NCI-H82 treated with DMSO at 0.1 percent for 48 hours (cell line): ENCODE data around the gene CACNA2D4.

ENCODE experiments used
- DNase-seq: peaks from one replicate; lab custom pipeline; 2025; ENCODE audit not compliant: unreplicated experiment; lab: John Stamatoyannopoulos, UW

Gene CACNA2D4

DNA sequence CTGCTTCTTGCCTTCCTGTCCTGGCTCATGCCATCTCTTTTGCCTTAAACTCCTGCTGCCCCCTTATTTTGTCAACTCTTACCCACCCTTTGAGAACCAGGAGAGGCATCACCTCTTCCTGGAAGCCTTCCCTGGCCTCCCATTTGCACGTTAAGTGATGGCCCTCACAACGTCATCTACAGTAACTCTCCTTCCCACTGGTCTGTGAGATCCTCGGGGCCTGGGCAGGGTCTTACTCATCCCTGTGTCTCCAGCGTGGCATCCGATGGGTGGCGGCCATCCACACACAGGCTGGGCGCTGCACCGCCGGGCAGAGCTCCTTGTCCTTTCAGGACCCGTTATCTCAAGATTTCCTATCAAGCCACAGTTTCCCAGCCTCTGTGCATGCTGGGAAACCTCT lies 16.8 kb upstream of the CACNA2D4 start:
- no peak for DNase-seq

DNA sequence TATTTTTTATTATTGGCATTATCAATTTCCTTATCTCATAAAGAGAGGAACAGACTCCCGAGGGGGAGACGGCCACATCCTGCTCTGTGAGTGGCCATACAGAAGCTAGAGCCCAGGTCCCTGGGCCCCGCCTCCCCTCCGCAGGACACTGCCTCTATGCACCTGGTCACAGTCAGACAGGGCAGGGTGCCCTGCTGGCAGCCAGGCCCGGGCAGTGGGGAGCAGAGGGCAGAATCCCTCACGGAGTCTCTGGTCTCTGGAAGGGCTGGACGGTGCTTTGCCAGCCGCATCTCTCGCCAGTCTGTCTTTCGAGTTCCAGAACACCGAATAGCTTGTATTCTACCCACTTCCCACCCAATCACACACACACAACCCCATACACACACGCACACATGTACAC lies 16.4 kb upstream of the CACNA2D4 start:
- no peak for DNase-seq

DNA sequence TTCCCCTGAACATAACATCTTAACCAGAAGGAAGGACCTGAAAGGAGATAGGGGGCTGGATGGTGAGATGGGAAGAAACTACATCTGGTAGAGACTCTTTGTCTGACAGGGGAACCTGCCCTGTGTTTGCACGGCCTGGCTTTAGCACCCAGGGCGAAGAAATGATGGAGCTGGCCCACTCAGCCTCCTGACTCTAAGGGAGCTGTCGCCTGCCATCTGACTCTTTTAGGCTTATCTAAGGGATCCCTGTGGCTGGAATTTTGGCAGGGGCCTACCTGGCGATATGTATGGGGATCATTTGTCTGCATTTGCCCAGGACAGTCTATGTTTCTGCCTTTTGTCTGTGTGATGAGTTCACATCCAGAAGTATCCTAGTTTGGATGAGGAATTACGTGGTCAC lies 15.6 kb upstream of the CACNA2D4 start:
- no peak for DNase-seq

DNA sequence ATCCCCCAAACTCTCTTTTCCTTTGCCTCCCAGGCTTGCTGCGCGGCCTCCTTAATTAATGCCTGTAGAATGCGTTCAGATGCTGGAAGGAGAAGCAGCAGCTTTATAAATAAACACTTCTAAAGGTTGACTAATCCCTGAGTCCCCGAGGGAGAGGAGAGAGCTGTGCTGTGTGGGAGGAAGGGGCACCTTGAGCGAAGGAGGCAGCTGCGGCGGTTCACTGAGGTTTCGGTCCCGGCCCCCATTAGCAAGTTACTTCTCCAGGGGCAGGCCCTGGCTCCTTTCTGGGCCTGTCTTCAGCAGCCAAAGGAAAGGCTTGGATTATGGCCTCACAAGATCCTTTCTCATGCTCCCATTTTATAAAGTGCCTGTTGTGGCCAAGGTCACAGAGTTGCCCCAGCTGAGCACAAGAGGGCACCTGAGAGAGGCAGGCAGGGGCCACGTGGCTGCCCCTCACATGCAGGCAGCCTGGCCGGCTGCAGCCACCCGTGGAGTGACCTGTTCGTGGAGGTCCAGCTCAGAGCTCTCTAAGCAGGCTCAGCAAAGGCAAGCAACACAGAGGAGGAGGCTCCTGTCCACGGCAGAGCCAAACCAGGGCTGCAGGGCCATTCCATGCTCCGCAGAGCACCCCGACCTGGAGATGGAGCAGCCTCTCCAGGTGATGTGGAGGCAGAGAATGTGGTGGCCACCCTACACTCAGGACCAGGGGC lies 15.0 kb upstream of the CACNA2D4 start:
- peak; percentile 53 for DNase-seq

DNA sequence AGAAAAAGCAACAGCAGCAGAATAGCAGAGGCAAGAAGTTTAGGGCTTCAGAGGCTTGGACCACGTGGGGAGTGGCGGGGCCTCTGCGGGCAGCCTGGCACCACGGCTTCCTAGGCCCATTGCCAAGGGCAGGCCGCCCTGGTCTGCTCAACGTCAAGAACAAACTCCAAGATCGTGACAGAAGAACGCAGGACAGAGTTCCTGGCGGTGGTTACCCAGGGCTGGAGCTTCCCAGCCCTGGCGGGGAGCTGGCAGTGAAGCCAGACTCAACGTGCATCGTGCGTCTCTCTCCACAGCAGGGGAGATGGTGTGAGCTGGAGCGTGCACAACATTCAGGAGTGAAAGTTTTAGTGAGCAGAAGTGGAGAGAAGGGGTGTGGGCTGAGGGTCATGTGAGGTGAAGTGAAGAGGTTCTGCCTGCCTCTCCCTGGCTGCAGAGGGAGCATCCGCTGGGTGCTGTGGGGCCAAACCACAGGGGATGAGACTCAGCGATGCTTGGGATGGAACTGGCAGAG lies 13.9 kb upstream of the CACNA2D4 start:
- DNase-seq = no peak

DNA sequence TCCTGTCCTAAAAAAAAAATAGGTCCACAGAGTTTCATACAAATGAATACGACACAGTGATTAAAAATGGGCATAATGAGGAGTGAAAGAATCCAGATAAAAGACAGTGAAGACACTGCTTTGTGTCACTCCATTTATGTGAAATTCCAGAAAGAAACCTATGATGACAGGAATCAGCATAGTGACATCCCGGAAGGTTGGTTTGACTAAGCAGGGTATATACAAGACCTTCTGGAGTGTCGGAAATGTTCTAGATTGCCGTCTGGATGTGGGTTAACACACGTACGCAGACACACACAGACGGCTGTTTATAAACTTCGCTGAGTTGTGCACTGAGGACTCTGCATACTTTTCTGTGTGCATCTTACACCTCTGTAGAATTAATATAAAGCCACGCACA lies 13.2 kb upstream of the CACNA2D4 start:
- no peak for DNase-seq

DNA sequence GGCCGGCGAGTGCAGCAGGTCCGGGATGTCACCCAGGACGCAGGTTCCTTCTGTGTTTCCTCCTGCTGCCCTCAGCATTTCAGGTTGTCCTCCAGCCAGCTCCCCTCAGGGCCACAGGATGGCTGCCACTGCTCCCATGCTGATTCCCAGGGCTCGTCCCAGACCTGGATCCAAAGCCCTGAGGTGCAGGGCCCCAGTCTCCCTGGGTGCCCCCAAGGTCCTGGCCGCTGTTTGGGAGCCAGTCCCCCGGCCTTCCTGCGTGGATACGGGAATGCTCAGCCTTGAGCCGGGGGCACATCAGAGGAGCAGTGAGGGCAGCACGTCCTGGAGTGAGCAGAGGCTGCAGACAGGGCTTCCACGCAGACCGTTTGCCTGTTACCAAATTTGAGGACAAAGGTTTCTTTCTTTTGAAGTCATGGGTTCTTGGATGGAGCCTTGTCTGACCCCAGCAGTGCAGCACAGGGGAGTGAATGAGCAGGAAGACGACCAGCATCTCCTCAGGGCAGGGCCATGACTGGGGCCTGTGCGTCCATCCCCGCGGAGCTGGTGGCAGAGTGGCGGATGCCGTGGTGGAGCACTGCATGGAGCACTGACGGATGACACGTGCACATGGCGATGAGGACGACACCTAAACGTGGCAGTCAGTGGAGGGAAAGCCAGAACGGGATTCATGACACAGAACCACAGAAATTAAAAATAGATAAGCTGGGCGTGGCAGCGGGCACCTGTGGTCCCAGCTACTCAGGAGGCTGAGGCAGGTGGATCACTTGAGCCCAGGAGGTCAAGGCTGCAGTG lies 12.5 kb upstream of the CACNA2D4 start:
- DNase-seq = no peak

DNA sequence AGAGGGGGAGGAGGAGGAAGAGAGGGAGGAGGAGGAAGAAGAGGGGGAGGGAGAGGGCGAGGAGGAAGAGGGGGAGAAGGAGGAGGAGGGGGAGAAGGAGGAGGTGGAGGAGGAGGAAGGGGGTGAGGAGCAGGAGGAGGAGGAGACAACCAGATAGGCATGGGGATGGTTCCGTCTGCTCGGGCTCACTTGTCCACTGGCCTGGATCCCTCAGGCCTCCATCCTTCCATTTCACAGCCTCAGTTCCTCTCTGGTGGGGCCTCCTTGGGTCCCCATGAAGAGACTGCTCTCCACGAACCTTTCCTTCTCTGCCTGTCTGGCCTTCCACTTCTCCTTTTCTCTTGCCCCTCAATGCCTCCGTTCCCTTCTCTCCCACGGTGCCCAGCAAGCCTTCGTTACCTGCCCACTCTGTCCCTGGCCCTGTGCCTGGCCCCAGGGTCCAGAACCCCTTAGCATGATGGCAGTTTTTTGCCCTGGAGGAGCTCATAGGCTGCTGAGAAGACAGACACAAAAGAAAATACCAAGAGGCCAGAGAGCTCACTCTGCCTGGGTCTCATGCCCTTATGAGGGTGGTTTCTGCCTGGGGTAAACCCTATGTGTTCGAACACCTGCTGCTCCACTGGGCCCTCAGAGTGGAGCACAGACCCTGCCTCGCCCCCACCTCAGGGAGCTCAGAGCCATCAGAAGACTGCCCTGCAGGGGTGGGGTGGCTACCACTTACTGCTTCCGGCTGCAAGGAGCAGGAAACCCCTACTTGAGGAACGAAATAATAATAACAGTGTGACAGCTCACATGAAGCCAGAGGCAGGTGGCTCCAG lies 11.7 kb upstream of the CACNA2D4 start:
- DNase-seq = no peak

DNA sequence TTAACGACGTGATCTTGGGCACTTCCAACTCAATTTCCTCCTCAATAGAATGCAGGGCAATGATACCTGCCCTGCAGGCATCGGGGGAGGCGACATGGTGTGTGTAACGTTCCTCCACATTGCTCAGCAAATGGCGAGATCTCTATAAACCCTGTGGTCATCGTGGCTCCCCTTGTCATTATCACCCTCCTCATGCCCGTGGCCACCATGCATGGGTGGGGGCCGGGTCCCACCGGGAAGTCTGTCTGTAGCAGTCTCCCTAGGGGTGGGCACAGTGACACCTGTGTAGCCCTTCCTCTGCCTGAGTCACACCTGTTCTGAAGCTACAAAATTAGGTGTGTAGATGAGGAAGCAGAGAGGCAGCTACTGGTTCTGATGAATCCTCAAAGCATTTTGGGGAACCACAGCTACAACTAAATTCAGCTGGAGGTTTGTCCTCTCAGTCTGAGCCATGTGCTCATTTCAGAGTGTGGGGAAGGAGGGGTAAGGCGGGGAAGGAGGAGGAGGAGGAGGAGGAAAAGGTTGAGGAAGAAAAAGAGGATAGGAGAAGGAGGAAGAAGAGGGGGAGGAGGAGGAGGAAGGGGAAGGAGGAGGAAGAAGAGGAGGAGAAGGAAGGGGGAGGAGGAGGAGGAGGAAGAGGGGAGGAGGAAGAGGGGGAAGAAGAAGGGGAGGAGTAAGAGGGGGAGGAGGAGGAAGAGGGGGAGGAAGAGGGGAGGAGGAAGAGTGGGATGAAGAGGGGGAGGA lies 11.0 kb upstream of the CACNA2D4 start:
- no peak for DNase-seq

DNA sequence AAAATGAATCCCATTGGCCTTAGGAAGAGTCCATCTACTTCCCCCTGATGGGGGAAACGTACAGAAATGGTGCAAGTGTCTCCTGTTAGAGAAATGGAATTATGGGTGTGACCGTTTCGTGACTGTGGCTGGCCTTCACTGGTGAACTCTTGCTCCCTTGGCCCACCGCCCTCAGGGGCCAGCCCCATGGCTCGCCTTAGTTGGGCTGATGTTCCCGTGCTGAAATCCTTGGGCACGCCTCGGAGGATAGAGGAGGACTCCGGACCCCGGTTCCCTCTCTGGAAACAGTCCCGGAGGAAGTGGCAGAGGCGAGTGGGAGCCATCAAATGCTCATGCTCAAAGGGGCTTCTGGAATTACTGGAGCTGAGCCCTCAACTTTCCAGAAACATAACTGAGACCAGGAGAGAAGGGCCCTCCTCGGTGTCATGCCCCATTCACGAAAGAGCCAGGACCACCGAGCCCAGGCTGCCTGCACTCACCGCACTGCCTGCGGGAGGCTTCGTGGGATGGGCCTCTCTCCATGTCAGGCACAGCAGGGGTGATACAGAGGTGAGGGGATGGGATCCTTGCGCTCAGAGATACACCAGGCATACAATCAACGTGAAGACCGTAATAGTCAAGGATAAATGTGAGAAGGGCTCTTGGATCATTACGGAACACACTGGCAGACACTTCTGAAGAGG lies 10.1 kb upstream of the CACNA2D4 start:
- DNase-seq = no peak

DNA sequence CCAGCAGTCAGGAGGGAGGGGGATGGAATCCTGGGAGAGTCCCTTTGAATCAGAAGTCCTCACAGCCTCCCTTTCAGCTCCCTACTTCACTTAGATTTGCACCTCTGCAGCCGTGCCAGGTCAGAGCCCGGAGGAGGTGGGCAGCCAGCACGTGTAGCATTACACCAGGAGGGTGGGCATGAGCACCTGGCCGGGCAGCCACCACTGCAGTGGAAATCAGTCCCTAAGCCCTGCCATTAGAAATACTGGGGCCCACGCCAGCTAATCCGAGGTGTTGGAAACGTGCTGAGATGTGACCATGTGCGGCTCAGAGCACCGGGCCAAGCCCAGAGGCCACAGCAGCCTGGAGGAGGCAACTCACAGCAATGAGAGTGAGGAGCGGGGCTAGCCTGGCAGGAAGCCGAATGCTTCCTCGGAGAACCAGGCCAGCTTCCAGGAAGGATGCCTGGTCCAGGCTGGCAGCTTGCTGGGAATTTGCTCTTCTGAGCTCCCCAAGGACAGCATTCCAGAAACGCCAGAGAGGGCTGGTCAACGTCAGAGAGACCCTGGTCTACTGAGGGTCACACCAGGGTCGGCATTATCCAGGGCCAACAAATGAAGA lies 9.4 kb upstream of the CACNA2D4 start:
- no peak for DNase-seq

DNA sequence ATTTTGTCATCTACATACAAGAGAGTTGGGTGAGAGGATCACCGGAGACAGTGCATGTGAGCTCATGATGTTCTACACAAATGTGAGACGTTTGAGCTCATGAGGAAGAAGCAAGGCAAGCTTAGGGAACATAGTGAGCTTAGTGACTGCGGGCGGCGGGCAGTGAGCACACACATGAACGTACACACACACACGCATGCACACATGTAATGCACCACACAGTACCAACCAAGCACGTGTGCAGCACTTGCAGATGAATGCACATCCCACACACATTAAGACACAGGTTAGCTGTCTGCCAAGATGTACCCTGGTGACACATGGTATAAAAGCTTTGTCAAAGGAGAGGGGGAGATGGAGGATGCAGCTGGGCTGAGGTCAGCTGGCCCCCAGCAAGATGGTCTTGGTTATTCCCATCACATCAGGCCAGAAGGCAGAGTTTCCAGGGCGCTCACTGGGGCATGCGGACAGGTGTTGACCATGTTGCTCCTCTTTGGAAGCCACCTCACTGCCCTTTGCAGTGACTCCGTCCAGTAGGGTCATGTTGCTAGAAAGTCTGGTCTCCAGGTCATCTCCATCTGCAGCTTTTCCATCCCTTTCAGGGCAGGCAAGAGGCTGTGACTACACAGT lies 8.7 kb upstream of the CACNA2D4 start:
- DNase-seq = no peak

DNA sequence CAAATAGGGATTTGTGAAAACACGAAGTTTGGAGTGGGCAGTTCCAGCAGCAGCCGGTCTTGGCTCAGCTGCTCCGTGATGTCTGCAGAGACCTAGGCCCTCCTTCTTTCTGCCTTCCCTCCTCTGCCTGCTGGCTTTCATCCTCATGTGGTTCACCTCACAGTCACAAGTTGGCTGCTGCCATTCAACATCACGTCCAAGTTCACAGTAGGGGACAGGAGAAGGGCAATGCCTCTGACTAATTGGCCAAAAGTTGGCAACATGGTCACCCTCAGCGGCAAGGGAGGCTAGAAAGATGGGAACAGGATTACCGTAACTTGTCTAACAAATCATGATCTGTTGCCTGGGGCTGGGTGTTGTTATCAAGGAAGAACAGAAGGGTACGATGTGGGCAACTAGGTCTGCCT lies 7.8 kb upstream of the CACNA2D4 start:
- DNase-seq = no peak

DNA sequence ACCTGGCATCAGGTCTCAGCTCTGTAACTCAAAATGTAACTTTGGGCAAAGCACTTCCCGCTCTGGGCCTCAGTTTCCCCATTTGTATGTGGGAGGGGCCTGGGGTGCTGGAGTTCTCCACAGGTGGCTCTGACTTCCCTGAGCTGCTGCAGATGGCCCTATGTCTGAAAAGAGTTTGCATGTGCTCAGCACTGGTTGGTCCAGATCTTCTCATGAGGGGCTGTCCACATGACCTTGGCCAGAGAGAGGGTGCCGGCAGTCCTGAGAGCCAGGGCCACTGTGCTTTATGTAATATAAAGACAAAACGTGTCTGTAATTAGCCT lies 7.2 kb upstream of the CACNA2D4 start:
- DNase-seq = no peak

DNA sequence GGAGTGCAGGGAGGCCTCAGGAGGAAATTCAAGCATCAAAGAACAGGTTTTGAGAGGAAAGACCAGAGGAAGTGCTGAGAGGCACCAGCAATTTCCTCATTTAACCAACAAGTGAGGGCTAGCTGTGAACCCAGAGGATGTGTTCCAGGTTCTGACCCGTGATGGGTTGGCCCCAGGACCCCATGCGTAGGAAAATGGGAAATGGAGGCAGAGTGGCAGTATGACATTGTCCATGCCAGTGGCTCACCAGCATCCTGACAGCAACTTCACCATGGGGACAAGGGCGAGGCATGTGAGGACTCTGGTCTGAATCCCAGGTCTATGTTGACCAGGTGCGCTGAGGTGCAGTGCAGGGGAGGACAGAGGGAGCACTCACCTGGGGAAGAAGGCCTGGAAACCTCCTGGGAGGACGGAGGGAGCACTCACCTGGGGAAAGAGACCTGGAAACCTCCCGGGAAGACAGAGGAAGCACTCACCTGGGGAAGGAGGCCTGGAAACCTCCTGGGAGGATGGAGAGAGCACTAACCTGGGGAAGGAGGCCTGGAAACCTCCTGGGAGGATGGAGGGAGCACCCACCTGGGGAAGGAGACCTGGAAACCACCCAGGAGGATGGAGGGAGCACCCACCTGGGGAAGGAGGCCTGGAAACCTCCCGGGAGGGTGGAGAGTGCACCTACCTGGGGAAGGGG lies 6.7 kb upstream of the CACNA2D4 start:
- no peak for DNase-seq

DNA sequence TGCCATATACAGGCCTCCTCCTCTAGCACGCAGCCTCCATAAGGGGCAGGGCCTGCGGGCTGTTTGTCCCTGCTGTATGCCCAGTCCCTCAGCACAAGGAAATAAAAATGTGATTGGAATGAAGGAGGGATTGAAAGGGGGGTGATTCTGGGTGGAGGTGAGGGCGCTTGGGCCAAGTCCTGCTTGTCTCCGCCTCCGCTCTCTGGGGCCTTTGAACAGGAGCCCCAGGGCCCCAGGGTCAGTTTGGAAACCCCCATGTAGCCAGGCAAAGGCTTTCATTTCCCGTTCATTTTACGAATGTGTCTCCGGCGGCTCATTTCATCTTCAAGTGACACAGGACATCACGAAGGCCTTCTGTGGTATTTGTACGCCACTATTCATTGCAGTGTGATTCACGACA lies 4.5 kb upstream of the CACNA2D4 start:
- DNase-seq = no peak

DNA sequence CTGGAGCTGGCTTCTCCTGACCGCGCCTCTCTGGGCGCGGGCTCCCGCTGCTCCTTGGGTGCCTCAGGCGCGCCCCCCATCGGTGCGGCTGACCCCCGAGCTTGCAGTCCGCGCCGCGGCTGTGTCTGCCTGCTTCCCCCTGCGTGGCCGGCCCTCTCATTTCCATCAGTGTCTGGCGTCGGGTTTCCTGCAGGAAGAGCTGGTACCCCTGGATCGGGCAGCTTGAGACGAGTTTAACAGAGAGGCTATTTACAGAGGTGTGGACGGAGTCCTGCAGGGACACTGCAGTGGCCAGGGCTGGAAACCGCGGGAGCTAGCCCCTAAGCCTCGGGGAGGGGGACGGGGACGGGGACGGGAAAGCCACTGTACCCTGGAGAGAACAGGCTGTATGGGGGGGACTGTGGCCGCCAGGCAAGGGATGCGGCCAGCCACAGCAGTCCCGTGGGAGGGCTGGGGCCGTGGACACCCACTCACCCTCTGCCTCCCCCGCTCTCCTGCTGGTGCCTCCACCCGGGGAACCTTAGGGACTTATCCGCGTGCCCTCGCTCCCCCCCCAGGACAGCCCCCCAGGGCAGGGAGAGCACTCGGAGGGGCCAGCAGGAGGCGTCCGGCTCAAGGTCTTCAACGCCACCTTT lies 3.7 kb upstream of the CACNA2D4 start:
- DNase-seq = no peak

DNA sequence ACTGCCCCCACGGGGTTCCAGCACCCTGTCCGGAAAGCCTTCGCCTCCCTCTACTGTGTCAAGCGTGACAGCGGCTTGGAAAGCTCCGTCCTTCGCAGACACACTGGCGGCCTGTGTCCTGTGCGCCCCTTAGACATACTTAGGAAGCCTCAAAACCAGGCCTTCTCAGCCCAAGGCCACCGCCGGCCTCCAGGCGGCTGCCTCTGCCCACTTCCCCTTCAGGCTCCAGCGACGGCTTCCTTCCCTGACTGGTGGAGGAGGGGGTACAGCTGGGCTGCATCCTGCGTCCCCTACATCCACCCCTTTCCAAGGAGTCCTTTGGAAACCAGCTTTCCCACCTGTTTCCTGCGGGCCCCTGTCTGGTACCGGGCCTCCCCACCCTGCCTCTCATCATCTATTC lies 2.5 kb upstream of the CACNA2D4 start:
- DNase-seq = no peak

DNA sequence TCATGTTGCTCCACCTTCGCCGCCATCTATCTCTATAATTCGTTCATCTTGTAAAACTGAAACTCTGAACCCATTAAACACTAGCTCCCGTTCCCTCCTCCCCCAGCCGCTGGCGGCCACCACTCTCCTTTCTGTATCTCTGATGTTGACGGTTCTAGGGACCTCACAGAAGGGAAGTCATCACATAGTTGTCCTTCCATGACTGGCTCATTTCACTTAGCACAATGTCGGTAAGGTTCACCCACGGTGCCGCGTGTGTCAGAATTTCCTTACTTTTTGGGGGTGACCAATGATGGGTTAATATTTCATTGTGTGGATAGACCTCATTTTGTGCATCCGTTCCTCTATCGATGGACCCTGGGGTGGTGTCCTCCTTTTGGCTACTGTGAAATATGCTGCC lies 2.0 kb upstream of the CACNA2D4 start:
- no peak for DNase-seq
